Cerebellar cortex (tissue), 1 donor: Measurements from ENCODE around the gene TRERF1.
"Not testable (repeated sequence)": the region's sequence is repeated elsewhere in the genome, so short reads cannot be mapped to it uniquely, and the experiment has no call there.

Experiments
- DNase-seq: peaks from one replicate; pipeline ENCODE4 v3.0.0-alpha.2; 2015; ENCODE audit warnings: low spot score

TRERF1 gene, protein sequence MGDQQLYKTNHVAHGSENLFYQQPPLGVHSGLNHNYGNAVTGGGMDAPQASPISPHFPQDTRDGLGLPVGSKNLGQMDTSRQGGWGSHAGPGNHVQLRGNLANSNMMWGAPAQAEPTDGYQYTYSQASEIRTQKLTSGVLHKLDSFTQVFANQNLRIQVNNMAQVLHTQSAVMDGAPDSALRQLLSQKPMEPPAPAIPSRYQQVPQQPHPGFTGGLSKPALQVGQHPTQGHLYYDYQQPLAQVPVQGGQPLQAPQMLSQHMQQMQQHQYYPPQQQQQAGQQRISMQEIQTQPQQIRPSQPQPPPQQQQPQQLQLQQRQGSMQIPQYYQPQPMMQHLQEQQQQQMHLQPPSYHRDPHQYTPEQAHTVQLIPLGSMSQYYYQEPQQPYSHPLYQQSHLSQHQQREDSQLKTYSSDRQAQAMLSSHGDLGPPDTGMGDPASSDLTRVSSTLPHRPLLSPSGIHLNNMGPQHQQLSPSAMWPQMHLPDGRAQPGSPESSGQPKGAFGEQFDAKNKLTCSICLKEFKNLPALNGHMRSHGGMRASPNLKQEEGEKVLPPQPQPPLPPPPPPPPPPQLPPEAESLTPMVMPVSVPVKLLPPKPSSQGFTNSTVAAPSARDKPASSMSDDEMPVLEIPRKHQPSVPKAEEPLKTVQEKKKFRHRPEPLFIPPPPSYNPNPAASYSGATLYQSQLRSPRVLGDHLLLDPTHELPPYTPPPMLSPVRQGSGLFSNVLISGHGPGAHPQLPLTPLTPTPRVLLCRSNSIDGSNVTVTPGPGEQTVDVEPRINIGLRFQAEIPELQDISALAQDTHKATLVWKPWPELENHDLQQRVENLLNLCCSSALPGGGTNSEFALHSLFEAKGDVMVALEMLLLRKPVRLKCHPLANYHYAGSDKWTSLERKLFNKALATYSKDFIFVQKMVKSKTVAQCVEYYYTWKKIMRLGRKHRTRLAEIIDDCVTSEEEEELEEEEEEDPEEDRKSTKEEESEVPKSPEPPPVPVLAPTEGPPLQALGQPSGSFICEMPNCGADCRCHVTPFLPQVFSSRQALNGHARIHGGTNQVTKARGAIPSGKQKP (N-terminal part only)

DNA sequence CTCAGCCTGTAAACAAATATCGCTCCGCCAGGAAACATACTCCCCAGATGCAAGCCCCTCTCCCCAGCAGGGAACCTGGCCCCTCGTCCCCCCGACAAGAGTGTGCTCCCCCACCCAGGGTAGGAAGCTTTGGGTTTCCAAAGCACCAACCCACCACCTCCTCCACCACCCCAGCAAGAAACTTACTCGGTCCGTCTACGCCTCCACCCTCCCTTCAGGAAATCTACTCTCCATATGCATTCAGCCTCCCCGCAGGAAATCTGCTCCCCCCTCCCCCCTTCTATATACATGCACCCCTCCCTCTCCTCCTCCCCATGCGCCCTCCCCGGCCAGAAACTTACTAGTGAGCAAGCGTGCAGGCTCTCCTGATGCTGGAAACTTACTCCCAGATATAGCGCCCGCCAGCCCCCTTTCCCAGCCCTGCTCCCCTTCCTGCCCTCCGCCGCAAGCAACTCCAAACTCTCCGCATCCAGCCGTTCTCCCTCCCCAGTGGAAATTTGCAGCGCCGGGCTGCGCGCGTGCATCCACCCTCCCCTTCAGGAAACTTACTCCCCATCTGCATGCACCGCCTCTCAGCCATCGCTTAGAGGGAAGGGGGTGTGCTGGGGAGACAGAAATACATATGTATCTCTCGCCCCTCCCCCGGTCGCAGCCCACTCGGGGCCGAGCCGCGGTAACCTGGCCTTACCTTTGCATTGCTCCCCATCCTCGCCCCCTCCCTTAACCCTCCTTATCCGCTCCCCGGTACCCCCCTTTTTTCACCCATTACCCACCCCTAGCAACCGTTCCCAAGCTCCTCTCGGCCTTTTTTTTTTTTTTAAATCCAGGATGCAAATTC lies at the start of gene TRERF1:
TSS of gene TRERF1 (minus strand) at position 594 of the 838 bp plus-strand sequence. CDS start 182,336 bp downstream, outside the sequence.
- peak; percentile 84 for DNase-seq

DNA sequence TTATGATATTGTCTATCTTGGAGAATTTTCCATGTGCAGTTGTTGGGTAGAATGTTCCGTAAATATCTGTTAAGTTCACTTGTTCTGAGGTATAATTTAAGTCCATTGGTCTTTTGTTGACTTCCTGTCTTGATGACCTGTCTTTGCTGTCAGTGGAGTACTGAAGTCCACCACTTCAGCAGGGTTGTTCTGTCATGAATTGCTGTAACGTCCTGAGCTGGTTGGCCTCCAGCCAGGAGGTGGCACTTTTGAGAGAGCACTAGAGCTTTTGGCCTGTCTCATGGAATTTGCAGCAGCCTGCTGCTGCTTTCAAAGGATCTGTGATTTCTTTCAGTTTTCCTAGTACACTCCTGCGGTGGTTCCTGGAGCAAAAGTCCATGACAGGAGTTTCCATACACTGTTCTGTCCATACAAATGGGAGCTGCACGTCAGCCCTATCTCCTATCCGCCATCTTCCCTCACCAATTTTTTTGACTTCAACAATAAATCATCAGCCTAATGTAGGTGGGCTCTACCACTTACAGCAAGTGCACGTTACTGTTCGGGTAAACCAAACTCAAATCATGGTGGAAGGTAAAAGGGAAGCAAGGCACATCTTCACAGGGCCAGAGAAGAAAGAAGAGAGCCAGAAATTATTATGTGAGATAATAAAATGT lies 46.9 kb upstream of the TRERF1 start:
- DNase-seq = no peak

DNA sequence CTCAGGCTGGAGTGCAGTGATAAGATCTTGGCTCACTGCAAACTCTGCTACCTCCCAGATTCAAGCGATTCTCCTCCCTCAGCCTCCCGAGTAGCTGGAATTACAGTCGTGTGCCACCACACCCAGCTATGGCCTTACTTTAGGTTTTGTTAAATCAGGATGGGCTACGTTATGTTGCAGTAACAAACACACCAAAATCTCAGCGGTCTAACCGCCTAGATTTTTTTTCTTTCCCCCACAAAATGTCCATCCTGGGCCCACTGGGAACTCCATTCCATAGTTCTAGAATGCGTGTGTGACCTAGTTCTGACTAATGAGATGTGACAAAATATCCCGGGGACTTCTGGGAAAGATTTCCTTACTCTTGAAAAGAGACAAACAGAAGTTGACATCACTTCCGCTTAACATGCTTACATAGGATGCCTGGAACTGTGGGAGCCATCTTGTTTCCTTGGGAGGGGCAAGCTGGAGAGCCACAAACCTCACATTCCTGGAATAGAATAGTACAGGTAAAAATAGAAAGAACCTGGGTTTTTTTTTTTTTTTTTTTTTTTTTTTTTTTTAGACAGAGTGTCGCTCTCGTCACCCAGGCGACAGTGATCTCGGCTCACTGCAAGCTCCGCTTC lies 42.3 kb upstream of the TRERF1 start:
- no peak for DNase-seq

DNA sequence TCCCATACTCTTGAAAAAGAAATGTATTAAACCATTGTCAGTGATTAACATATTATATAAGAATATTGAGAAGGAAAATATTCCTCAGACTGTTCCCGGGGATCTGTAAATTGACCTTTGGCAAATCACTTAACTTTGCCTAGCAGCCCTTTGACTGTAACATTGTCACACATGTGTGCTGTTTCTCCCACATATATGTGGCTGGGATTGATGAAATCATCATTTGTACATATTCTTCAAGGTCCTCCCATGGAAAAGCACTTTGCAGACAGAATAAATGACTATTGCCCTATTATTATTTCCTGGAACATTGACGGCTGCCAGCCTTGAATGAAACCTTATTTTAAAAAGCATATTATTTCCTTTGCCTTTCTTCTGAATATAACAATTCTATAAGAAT lies 36.4 kb upstream of the TRERF1 start:
- no peak for DNase-seq

DNA sequence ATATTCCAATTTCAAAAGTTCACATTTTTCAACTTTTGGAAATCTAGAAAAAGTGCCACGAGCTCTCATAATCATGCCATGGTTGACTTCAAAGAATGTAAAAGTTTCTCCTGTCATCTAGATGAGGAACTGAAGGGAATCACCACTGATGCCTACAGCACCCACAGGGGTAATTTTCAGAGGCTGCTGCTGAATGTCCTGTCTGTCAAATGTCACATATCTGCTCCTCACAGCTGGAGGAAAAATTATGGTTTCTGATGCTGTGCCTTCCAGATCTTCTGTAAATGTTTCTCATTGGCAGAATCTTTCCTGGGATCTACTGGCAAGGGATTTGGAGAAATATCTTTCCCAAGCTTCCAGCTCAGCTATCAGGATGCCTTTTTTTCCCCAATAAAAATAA lies 32.5 kb upstream of the TRERF1 start:
- no peak for DNase-seq

DNA sequence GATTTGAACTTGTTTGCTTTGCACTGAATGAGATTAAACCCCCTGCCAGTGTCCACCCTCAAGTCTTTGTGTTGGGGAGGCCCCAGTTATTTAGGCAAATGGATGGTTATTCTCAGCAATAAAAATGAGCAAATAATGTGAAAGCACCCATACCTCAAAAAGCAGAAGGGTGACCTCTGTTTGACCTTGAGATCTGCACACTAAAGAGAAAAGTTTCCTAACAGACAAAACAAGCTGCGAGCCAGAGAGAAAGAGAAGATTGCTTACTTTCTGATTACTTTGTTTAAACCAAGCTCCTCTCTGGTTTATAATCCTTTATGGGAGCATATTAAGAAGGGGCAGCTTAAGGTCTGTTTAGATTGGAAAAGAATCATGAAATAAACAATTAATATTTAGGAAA lies 30.4 kb upstream of the TRERF1 start:
- no peak for DNase-seq

DNA sequence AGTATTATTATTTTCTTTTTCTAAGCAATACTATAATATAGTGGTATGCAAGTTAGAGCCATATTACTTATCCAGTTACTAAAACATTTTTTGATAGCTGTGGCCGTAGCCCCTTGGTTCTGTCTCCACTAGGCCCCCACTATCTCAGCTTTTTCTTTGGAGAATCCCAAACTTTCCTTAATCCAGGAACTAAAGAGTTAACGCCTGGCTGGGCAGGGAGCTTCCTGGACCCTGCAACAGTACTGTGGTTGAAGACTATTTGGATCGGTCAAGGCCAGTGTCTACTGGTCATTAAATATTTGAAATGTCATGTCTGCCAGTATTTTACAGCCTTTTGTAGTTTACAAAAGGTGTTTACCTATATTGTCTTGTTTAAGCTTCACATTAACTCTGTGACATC lies 20.0 kb upstream of the TRERF1 start:
- DNase-seq = no peak

DNA sequence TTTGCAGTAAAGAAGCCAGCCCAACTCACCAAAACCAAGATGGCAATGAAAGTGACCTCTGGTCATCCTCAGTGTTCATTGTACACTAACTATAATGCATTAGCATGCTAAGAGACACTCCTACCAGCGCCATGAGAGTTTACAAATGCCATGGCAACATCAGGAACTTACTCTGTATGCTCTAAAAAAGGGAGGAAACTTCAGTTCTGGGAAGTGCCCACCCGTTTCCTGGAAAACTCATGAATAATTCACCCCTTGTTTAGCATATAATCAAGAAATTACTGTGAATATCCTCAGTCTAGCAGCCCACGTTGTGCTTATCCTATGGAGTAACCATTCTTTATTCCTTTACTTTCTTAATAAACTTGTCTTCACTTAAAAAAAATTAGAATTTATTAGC lies 19.4 kb upstream of the TRERF1 start:
- DNase-seq = no peak

DNA sequence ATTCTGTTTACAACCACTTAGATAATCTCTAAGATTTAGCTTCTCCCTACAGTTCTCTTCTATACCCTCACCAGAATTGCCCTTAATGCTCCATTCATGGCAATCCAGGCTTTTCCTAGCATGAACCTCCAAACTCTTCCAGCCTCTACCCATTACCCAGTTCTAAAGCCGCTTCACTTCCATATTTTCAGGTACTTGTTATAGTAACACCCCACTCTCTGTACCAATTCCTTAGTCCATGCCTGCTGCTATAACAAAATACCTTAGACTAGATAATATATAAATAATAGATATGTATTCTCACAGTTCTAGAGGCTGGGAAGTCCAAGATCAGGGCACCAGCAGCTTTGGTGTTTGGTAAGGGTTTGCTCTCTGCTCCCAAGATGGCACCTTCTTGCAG lies 16.5 kb upstream of the TRERF1 start:
- no peak for DNase-seq

DNA sequence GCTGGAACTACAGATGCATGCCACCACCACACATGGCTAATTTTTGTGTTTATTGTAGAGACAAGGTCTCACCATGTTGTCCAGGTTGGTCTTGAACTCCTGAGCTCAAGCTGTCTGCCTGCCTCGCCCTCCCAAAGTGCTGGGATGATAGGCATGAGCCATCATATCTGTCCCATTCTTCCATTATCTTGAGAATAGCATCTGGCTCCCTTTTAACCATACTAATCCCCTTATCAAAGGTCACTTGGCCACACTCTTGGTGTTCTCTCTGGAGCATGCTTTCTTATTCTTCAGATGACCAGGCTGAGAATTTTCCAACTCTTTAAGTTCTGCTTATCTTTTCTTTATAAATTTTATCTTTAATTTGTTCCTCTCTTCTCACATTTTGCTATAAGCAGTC lies 15.9 kb upstream of the TRERF1 start:
- DNase-seq = no peak

DNA sequence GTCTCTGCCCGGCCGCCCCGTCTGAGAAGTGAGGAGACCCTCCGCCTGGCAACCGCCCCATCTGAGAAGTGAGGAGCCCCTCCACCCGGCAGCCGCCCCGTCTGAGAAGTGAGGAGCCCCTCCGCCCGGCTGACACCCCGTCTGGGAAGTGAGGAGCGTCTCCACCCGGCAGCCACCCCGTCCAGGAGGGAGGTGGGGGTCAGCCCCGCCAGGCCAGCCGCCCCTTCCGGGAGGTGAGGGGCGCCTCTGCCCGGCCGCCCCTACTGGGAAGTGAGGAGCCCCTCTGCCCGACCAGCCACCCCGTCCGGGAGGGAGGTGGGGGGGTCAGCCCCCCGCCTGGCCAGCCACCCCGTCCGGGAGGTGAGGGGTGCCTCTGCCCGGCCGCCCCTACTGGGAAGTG lies 14.7 kb upstream of the TRERF1 start:
- DNase-seq = not testable (repeated sequence)

DNA sequence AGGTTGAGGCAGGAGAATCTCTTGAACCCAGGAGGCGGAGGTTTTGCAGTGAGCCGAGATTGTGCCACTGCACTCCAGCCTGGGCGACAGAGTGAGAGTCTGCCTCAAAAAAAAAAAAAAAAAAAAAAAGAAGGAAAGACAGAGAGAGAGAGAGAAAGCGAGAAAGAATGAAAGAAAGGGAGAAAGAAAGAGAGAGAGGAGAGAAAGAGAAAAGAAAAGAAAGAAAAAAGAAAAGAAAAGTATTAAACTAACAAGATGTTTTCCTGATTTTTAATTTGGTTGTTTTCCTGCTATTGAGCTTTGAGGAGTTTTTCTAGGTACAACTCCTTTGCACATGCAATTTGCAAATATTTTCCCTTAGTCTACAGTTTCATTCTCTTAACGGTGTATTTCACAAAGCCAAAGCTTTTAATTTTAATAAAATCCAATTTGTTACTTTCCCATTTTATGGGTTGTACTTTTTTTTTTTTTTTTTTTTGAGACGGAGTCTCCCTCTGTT lies 10.8 kb upstream of the TRERF1 start:
- no peak for DNase-seq

DNA sequence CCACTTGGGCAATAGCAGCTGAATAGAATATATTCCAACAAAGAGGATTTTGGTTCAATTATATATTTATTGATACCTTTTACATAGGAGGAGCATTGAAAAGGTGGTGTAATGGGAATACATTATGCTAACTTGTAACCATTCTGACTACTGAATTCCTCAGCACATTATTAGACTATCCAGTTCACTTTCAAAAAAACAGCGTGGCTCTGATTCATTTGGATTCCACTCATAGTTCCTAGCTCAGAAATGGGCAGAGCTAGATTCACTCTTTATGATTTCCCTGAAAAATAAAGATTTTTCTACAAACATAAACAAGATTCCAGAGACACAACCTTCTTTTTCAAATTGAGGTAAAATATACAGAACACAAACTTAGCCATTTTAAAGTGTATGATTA lies 9.2 kb upstream of the TRERF1 start:
- DNase-seq = no peak

DNA sequence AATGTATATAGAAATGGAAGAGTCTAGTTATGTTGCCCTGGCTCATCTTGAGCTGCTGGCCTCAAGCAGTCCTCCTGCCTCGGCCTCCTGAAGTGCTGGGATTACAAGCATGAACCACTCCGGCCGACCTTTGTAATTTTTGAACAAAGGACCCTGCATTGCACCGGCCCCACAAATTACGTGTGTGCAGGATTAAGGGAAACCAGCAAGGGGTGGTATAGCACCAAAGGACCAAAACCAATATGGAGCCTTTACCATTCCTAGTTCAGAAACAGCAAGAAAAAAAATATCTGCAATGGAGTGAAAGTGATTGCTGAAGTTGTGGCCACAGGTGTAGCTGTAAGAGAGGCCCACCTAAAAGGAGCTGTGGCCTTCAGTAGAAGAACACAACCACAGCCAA lies 8.2 kb upstream of the TRERF1 start:
- no peak for DNase-seq

DNA sequence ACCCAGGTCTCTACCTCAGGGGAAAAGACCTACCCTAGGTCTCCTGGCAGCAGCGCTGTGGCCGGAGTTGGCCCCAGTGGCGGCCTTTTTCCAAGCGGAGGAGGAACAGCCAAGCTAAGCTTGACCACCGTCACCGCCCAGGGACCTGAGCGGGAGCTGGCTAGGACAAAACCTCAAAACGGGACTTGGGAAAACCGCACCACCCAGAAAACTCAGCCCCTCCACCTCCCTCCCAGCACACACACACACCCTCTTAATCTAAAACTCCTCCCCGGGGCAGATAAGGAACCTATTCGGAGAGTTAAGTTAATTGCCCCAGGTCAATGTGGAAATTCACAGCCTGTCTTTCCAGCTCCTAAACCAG lies 2.7 kb upstream of the TRERF1 start:
- peak; percentile 48 for DNase-seq

DNA sequence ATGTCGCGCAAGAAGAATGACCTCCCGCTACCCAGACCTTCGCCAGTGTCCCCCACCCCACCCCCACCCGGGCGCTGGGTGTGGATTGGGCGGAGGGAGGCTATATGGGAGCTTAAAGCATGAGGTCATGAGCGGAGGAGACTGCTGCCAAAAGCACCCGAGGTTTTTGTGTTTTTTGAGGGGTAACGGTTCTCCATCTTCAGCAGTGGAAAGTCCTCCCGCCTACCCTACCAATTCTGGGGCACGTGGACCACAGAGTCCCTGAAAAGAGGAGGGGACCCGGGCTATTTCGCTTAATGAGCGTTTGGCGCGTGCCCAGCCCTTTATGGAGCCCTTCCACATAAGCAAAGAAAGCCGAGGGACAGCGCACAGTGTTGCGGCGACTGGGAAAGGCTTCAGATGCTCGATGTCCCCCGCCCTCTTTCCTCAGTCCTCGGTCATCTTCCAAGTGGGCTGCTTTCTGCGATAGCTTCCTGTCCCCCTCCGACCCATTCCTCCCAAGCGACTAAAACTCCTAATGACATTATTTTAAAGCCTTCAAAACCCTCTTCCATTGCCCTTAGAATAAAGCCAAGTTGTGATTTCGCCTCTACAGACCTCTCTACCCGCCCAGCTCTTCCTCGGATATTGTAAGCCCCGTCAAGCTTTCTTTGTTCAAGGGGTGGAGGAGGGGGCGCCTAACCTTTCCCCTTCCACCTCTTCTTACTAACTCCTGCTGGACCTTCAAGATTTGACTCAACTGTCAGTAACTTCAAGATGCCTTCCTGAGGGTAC lies 2.1 kb upstream of the TRERF1 start:
- DNase-seq = peak; percentile 70

DNA sequence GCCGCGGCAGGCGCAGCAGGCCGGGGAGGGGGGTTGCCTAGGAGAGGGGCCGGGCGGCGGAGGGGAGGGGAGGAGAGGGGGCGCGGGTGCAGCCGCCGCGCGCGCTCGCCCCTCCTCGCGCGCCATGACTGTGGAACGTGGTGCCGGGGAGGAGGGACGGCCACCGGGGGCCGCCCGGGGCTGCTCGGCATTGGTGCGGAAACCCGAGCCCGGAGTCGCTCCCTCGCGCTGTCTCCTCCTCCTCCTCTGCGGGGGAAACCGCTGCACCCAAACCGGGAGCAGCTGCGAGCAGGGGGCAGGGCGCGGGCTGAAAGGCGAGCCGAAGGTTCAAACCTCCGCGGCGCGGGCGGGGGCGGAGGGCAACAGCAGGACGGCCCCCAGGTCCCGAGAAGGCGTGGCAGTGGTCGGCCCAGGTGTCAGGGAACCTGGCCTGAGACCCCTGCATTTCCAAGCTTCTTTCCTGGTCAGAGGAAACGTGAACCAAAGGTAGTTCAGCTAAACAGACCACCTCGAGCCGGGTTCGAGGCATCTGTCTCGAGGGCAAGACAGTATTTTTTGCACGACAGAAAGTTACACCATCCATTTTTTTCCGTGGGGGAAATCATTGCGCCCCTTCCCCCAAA lies 1.4 kb upstream of the TRERF1 start:
- DNase-seq = peak; percentile 78

DNA sequence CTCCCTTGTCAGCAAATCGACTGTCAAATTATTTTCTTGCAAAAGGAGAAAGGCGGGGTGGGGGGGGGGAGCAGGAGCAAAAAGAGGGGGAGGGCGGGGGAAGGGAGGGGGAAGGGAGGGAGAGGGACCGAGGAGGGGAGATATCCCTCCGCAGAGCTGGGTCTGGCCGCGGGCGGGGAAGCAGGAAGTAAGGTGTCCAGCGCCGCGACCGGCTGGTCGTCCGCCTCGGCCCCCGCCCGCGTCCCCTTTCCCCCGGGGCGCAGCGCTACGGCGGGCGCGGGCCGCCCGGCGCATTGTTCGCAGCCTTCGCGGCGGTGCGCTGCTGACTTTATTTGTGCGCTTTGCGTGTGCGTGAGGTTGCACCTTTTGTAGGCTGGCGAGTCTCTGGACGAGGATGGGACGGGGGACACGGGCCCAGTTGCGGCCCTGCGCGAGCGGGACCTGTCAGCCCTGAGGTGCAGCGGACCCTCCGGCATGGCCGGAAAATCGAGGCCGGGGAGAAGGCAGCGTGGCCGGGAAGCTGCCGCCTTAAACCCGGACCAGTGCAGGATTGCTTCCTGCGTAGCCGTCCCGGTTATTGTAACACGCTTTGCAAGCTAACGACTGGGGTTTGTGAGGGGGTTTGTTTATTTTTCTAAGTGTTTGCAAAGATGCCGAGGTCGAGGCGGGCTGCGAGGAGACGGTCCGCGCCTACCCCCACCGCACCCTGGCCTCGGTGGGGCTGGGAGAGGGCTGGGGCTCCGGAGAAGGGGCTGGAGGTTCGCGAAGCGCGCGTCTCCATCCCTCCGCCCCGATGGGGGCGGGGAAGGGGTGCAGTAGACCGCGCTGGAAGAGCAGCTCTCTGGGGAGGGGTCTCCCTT lies 675 bp upstream of the TRERF1 start:
- peak; percentile 82 for DNase-seq
